ENCODE measurements around the gene BLVRB.

BLVRB gene

DNA sequence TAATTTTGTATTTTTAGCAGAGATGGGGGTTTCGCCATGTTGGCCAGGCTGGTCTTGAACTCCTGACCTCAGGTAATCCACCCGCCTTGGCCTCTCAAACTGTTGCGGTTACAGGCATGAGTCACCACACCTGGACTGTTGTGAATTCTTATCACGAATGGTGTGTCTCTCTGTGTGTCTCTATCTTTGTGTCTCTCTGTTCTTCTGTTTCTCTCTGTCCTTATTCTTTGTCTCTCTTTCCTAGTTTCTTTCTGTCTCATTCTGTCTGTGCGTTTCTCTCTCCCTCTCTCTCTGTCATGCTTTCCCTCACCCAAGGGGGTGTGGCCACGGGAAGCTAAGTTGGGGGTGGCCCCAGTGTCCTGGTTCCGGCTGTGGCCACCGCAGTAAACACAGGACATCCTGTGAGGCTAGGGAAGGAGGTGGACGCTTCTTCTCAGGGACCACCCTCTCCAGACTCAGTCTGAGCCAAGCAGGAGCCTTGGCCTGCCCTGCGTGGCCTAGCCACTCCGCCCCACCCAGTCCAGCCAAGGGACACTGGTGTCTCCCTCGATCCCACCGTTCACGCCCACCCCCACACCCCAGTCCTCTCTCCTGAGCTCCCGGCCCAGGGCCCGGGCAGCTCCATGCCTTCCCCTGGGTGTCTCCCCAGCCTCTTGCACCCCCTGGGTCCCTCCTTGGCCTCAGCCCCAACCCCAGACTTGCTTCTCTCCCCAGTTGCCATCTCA is 48.5 kb downstream of the BLVRB start:
- Histone ChIP-seq H4K20me1 (ENCODE audit: insufficient read depth, low read length) (no peaks in the 10 kb centered on the region), H3K79me2 (ENCODE audit: low read length) (no peaks in the 10 kb centered on the region), H3F3A (ENCODE audit: insufficient read depth, low read length) (peaks cover 5% of the 10 kb centered on the region; the same call in 1 of the 2 replicates), H3K4me1 (ENCODE audit: low read length) (no peaks in the 10 kb centered on the region), H3K36me3 (replicated peaks; ENCODE audit: insufficient read depth, low read length) (no peaks in the 10 kb centered on the region), H3K4me3 (ENCODE audit: low read length) (no peak overlapping the region), H3K9ac (ENCODE audit: low read length) (no peak overlapping the region), H2AFZ (ENCODE audit: low read length) (no peak overlapping the region), H3K4me2 (ENCODE audit: low read depth, low read length) (no peak overlapping the region), H3K27ac (ENCODE audit: low read length) (no peak overlapping the region), H3K9me2 (replicated peaks; ENCODE audit: insufficient read depth, low read length) (no peaks in the 10 kb centered on the region), H3K27me3 (replicated peaks; ENCODE audit: insufficient read depth, low read length) (no peaks in the 10 kb centered on the region; the same call in 1 of the 2 replicates), H3K9me3 (replicated peaks; ENCODE audit: insufficient read depth, low read length) (no peaks in the 10 kb centered on the region)
- TF ChIP-seq EZH2phosphoT487 (IDR thresholded peaks at IDR 0.05; ENCODE audit: low read length) (no peak), EZH2 (optimal IDR thresholded peaks at IDR 0.05; ENCODE audit: low read depth, low read length) (no peak)
- TF ChIP-seq, protein P1, sequence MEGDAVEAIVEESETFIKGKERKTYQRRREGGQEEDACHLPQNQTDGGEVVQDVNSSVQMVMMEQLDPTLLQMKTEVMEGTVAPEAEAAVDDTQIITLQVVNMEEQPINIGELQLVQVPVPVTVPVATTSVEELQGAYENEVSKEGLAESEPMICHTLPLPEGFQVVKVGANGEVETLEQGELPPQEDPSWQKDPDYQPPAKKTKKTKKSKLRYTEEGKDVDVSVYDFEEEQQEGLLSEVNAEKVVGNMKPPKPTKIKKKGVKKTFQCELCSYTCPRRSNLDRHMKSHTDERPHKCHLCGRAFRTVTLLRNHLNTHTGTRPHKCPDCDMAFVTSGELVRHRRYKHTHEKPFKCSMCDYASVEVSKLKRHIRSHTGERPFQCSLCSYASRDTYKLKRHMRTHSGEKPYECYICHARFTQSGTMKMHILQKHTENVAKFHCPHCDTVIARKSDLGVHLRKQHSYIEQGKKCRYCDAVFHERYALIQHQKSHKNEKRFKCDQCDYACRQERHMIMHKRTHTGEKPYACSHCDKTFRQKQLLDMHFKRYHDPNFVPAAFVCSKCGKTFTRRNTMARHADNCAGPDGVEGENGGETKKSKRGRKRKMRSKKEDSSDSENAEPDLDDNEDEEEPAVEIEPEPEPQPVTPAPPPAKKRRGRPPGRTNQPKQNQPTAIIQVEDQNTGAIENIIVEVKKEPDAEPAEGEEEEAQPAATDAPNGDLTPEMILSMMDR (IDR thresholded peaks at IDR 0.05; ENCODE audit: low read length), result no peak
- no peak for DNase-seq

DNA sequence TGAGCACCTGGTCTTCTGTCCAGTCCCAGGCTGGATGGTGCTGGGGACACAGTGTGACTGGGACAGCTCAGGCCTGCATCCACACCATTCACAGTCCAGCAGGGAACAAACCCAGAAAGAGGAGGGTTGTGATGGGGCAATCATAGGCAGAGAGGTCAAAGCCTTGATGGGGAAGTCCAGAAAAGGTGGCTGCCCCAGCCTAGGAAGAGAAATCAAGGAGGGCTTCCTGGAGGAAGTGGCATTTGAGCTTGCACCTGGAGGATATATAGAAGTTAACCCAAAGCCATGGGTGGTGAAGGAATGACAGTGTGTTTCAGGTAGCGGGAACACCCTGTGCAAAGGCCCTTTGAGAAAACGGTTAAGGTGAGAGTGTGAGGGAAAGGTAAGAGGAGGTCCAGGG is 49.8 kb downstream of the BLVRB start:
- Histone ChIP-seq H3F3A (ENCODE audit: insufficient read depth, low read length) (no peaks in the 10 kb centered on the region), H3K9ac (ENCODE audit: low read length) (no peak overlapping the region), H2AFZ (ENCODE audit: low read length) (no peak overlapping the region), H4K20me1 (ENCODE audit: insufficient read depth, low read length) (no peaks in the 10 kb centered on the region), H3K36me3 (replicated peaks; ENCODE audit: insufficient read depth, low read length) (no peaks in the 10 kb centered on the region), H3K4me1 (ENCODE audit: low read length) (peaks cover 11% of the 10 kb centered on the region), H3K9me3 (replicated peaks; ENCODE audit: insufficient read depth, low read length) (no peaks in the 10 kb centered on the region), H3K27ac (ENCODE audit: low read length) (no peak overlapping the region), H3K79me2 (ENCODE audit: low read length) (no peaks in the 10 kb centered on the region), H3K4me3 (ENCODE audit: low read length) (no peak overlapping the region), H3K27me3 (replicated peaks; ENCODE audit: insufficient read depth, low read length) (no peaks in the 10 kb centered on the region; the same call in 1 of the 2 replicates), H3K9me2 (replicated peaks; ENCODE audit: insufficient read depth, low read length) (no peaks in the 10 kb centered on the region), H3K4me2 (ENCODE audit: low read depth, low read length) (no peak overlapping the region)
- TF ChIP-seq EZH2phosphoT487 (IDR thresholded peaks at IDR 0.05; ENCODE audit: low read length), result no peak
- DNase-seq, result no peak

DNA sequence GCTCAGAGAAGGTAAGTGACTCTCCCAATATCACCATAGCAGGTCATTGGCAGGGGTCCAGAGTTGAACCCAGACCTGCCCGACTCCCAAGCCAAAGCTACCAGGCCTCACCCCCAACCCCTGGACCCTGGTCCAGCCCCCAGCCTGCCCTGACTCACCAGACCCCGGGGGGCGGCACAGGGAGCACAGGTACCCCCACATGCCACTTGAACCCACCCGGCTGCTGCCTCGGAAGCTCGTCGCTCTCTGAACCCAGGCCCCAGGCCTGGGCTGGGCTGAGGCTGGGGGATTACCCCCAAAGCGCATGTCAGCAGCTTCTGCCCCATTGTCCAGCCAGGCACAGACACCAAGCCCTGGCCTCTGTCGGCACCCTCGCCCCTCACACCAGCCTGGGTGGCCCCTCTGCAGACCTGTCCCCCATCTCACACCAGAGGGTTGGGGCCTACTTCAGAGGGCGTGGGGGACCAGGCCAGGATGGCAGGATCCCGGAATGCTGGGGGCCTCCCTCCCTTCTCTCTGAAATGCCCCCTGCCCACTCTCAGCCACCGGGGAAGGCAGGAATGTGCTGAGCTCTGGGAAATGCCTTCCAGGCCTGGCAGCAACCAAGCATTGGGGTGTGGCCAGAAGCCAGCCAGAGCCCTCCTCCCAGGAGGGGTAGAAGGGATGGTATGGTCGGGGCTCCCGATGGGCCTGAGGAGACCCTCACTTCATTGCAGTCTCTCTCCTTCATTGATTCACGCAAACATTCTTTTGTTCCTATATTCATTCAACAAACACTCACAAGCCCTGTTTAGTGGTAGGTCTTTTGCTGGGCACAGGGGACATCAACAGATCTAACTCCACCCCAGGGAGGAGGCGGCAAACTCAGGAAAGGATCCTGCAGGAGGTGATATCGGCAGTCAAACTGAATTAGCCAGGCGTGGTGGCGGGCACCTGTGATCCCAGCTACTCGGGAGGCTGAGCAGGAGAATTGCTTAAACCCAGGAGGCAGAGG is 50.7 kb downstream of the BLVRB start:
- Histone ChIP-seq H3K9me2 (replicated peaks; ENCODE audit: insufficient read depth, low read length) (no peaks in the 10 kb centered on the region), H3K79me2 (ENCODE audit: low read length) (no peaks in the 10 kb centered on the region), H3F3A (ENCODE audit: insufficient read depth, low read length) (no peaks in the 10 kb centered on the region), H4K20me1 (ENCODE audit: insufficient read depth, low read length) (no peaks in the 10 kb centered on the region), H3K4me1 (ENCODE audit: low read length) (peaks cover 11% of the 10 kb centered on the region), H3K9ac (ENCODE audit: low read length) (no peak overlapping the region), H3K4me3 (ENCODE audit: low read length) (no peak overlapping the region), H3K27ac (ENCODE audit: low read length) (no peak overlapping the region), H2AFZ (ENCODE audit: low read length) (no peak overlapping the region), H3K36me3 (replicated peaks; ENCODE audit: insufficient read depth, low read length) (no peaks in the 10 kb centered on the region), H3K27me3 (replicated peaks; ENCODE audit: insufficient read depth, low read length) (no peaks in the 10 kb centered on the region; the same call in 1 of the 2 replicates), H3K4me2 (ENCODE audit: low read depth, low read length) (no peak overlapping the region), H3K9me3 (replicated peaks; ENCODE audit: insufficient read depth, low read length) (no peaks in the 10 kb centered on the region)
- no peak for DNase-seq
- TF ChIP-seq EZH2 (optimal IDR thresholded peaks at IDR 0.05; ENCODE audit: low read depth, low read length) (no peak), EZH2phosphoT487 (IDR thresholded peaks at IDR 0.05; ENCODE audit: low read length) (no peak)
- TF ChIP-seq, protein P1 (IDR thresholded peaks at IDR 0.05; ENCODE audit: low read length), result no peak
